ENCODE results near the gene IRGC.

The IRGC gene

DNA sequence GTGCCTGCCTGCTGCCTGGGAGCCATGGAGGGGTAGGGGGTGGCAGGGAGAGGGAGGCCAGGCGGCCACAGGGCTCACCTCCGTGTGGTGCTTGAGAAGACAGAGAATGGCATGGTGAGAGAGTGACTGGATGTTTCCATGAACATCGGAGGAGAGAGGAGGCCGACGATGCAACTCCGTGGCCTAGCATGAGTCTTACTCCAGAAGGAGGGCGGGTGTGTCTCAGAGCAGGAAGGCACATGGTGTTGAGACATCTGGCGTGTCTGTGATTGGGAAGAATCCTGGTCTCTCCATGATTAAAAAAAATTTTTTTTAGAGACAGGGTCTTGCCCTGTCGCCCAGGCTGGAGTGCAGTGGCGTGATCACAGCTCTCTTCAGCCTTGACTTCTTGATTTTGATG, 5.1 kb downstream of the IRGC start:
- DNase-seq, result no peak
- Histone ChIP-seq H3K4me3 (ENCODE audit: low read length) (no peak overlapping the region), H3K4me1 (ENCODE audit: low read length) (no peaks in the 10 kb centered on the region), H2AFZ (ENCODE audit: low read length) (no peak overlapping the region), H3K27ac (ENCODE audit: low read length) (no peak overlapping the region), H3K9me3 (replicated peaks; ENCODE audit: insufficient read depth, low read length) (no peaks in the 10 kb centered on the region), H4K20me1 (ENCODE audit: insufficient read depth, low read length) (no peaks in the 10 kb centered on the region), H3K9ac (ENCODE audit: low read length) (no peak overlapping the region), H3K9me2 (replicated peaks; ENCODE audit: insufficient read depth, low read length) (no peaks in the 10 kb centered on the region), H3K27me3 (replicated peaks; ENCODE audit: insufficient read depth, low read length) (peaks cover 30% of the 10 kb centered on the region), H3K79me2 (ENCODE audit: low read length) (no peaks in the 10 kb centered on the region), H3K36me3 (replicated peaks; ENCODE audit: insufficient read depth, low read length) (no peaks in the 10 kb centered on the region), H3K4me2 (ENCODE audit: low read depth, low read length) (no peak overlapping the region), H3F3A (ENCODE audit: insufficient read depth, low read length) (no peaks in the 10 kb centered on the region)
- no peak for TF ChIP-seq EZH2phosphoT487 (IDR thresholded peaks at IDR 0.05; ENCODE audit: low read length)
- TF ChIP-seq, protein P1, sequence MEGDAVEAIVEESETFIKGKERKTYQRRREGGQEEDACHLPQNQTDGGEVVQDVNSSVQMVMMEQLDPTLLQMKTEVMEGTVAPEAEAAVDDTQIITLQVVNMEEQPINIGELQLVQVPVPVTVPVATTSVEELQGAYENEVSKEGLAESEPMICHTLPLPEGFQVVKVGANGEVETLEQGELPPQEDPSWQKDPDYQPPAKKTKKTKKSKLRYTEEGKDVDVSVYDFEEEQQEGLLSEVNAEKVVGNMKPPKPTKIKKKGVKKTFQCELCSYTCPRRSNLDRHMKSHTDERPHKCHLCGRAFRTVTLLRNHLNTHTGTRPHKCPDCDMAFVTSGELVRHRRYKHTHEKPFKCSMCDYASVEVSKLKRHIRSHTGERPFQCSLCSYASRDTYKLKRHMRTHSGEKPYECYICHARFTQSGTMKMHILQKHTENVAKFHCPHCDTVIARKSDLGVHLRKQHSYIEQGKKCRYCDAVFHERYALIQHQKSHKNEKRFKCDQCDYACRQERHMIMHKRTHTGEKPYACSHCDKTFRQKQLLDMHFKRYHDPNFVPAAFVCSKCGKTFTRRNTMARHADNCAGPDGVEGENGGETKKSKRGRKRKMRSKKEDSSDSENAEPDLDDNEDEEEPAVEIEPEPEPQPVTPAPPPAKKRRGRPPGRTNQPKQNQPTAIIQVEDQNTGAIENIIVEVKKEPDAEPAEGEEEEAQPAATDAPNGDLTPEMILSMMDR (IDR thresholded peaks at IDR 0.05; ENCODE audit: low read length), result no peak
- no peak for TF ChIP-seq EZH2 (optimal IDR thresholded peaks at IDR 0.05; ENCODE audit: low read depth, low read length)

GRCh38 chr19:43721469-43722048, 5.7 kb downstream of the IRGC start:
- no peak for DNase-seq
- H3F3A ChIP-seq (ENCODE audit: insufficient read depth, low read length), result no peaks in the 10 kb centered on the region
- no peak overlapping the region for H2AFZ ChIP-seq (ENCODE audit: low read length)
- TF ChIP-seq EZH2phosphoT487 (IDR thresholded peaks at IDR 0.05; ENCODE audit: low read length) (no peak), EZH2 (optimal IDR thresholded peaks at IDR 0.05; ENCODE audit: low read depth, low read length) (no peak)
- TF ChIP-seq, protein P1 (IDR thresholded peaks at IDR 0.05; ENCODE audit: low read length), result no peak
- no peaks in the 10 kb centered on the region for H3K4me1 ChIP-seq (ENCODE audit: low read length)
- H4K20me1 ChIP-seq (ENCODE audit: insufficient read depth, low read length), result no peaks in the 10 kb centered on the region
- H3K79me2 ChIP-seq (ENCODE audit: low read length), result no peaks in the 10 kb centered on the region
- H3K9me3 ChIP-seq (replicated peaks; ENCODE audit: insufficient read depth, low read length), result no peaks in the 10 kb centered on the region
- no peak overlapping the region for H3K27ac ChIP-seq (ENCODE audit: low read length)
- peaks cover 30% of the 10 kb centered on the region for H3K27me3 ChIP-seq (replicated peaks; ENCODE audit: insufficient read depth, low read length)
- no peak overlapping the region for H3K9ac ChIP-seq (ENCODE audit: low read length)
- no peak overlapping the region for H3K4me2 ChIP-seq (ENCODE audit: low read depth, low read length)
- H3K4me3 ChIP-seq (ENCODE audit: low read length), result no peak overlapping the region
- no peaks in the 10 kb centered on the region for H3K9me2 ChIP-seq (replicated peaks; ENCODE audit: insufficient read depth, low read length)
- no peaks in the 10 kb centered on the region for H3K36me3 ChIP-seq (replicated peaks; ENCODE audit: insufficient read depth, low read length)

DNA sequence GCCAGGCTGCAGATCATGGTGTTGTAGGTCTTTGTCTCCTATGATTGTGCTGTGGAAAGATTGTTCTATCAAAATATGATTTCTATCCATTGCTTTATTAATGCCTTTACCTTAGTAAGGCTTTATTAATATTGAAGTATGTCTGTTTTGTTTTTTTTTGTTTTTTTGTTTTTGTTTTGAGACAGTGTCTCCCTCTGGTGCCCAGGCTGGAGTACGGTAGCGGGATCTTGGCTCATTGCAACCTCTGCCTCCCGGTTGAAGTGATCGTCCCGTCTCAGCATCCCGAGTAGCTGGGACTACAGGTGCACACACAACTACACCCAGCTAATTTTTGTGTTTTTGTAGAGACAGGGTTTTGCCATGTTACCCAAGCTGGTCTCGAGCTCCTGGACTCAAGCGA, 7.7 kb downstream of the IRGC start:
- H3K9ac ChIP-seq (ENCODE audit: low read length), result no peak overlapping the region
- H3K4me1 ChIP-seq (ENCODE audit: low read length), result no peaks in the 10 kb centered on the region
- H3K4me2 ChIP-seq (ENCODE audit: low read depth, low read length), result no peak overlapping the region
- H3K79me2 ChIP-seq (ENCODE audit: low read length), result no peaks in the 10 kb centered on the region
- peaks cover 11% of the 10 kb centered on the region for H3K27me3 ChIP-seq (replicated peaks; ENCODE audit: insufficient read depth, low read length)
- no peaks in the 10 kb centered on the region for H3F3A ChIP-seq (ENCODE audit: insufficient read depth, low read length)
- H2AFZ ChIP-seq (ENCODE audit: low read length), result no peak overlapping the region
- DNase-seq, result no peak
- H4K20me1 ChIP-seq (ENCODE audit: insufficient read depth, low read length), result no peaks in the 10 kb centered on the region
- H3K9me2 ChIP-seq (replicated peaks; ENCODE audit: insufficient read depth, low read length), result no peaks in the 10 kb centered on the region
- H3K27ac ChIP-seq (ENCODE audit: low read length), result no peak overlapping the region
- no peak overlapping the region for H3K4me3 ChIP-seq (ENCODE audit: low read length)
- H3K9me3 ChIP-seq (replicated peaks; ENCODE audit: insufficient read depth, low read length), result no peaks in the 10 kb centered on the region
- TF ChIP-seq EZH2phosphoT487 (IDR thresholded peaks at IDR 0.05; ENCODE audit: low read length) (no peak), EZH2 (optimal IDR thresholded peaks at IDR 0.05; ENCODE audit: low read depth, low read length) (no peak)
- TF ChIP-seq, protein P1 (IDR thresholded peaks at IDR 0.05; ENCODE audit: low read length), result no peak
- no peaks in the 10 kb centered on the region for H3K36me3 ChIP-seq (replicated peaks; ENCODE audit: insufficient read depth, low read length)

Data from MM.1S (cell line).